NCI-H1436 treated with DMSO at 0.1 percent for 48 hours (cell line): Measurements from ENCODE around the gene CES5A.
"Not testable (repeated sequence)": the region's sequence is repeated elsewhere in the genome, so short reads cannot be mapped to it uniquely, and the experiment has no call there.

Source experiments
- DNase-seq: peaks from one replicate; lab custom pipeline; 2025; lab: John Stamatoyannopoulos, UW

CES5A gene

GRCh38 chr16:55876854-55877253 is 1.7 kb upstream of the CES5A start:
- DNase-seq = no peak

- DNase-seq = no peak
Observed at GRCh38 chr16:55873122-55873521, 2.1 kb downstream of the CES5A start.

GRCh38 chr16:55872130-55872529 is 3.0 kb downstream of the CES5A start:
- no peak for DNase-seq

- no peak for DNase-seq
Observed at GRCh38 chr16:55871411-55872038, 3.6 kb downstream of the CES5A start.

GRCh38 chr16:55868980-55869379 is 6.2 kb downstream of the CES5A start:
- no peak for DNase-seq

GRCh38 chr16:55868137-55868536 is 7.0 kb downstream of the CES5A start:
- DNase-seq = no peak

- DNase-seq = no peak
Observed at GRCh38 chr16:55861288-55861687, 13.9 kb downstream of the CES5A start.

- not testable (repeated sequence) for DNase-seq
Observed at GRCh38 chr16:55857650-55858049, 17.5 kb downstream of the CES5A start.

- no peak for DNase-seq
Observed at GRCh38 chr16:55856950-55857349, 18.2 kb downstream of the CES5A start.

- no peak for DNase-seq
Observed at GRCh38 chr16:55853114-55853513, 22.1 kb downstream of the CES5A start.

GRCh38 chr16:55849536-55849935 is 25.6 kb downstream of the CES5A start:
- no peak for DNase-seq

- no peak for DNase-seq
Observed at GRCh38 chr16:55846598-55847346, 28.4 kb downstream of the CES5A start.

GRCh38 chr16:55843105-55843395 is 32.1 kb downstream of the CES5A start:
- DNase-seq = no peak

GRCh38 chr16:55842369-55843104 is 32.6 kb downstream of the CES5A start:
- DNase-seq = no peak

- DNase-seq = no peak
Observed at GRCh38 chr16:55839115-55839514, 36.1 kb downstream of the CES5A start.

- no peak for DNase-seq
Observed at GRCh38 chr16:55836158-55836611, 39.0 kb downstream of the CES5A start.

- DNase-seq = no peak
Observed at GRCh38 chr16:55835581-55835980, 39.6 kb downstream of the CES5A start.

GRCh38 chr16:55835173-55835572 is 40.0 kb downstream of the CES5A start:
- not testable (repeated sequence) for DNase-seq

GRCh38 chr16:55834049-55834448 is 41.1 kb downstream of the CES5A start:
- no peak for DNase-seq

GRCh38 chr16:55832773-55833691 is 42.1 kb downstream of the CES5A start, which contains the start of gene CES1:
Gene CES1 (minus strand): TSS chr16:55833096. CDS start chr16:55833055, 41 bp downstream.
- DNase-seq = no peak

GRCh38 chr16:55832425-55832772 is 42.8 kb downstream of the CES5A start:
- no peak for DNase-seq

- no peak for DNase-seq
Observed at GRCh38 chr16:55830658-55831294, 44.4 kb downstream of the CES5A start.
